ENCODE measurements around the gene TNRC6C.
"Not testable (repeated sequence)": the region's sequence is repeated elsewhere in the genome, so short reads cannot be mapped to it uniquely, and the experiment has no call there.

TNRC6C gene

DNA sequence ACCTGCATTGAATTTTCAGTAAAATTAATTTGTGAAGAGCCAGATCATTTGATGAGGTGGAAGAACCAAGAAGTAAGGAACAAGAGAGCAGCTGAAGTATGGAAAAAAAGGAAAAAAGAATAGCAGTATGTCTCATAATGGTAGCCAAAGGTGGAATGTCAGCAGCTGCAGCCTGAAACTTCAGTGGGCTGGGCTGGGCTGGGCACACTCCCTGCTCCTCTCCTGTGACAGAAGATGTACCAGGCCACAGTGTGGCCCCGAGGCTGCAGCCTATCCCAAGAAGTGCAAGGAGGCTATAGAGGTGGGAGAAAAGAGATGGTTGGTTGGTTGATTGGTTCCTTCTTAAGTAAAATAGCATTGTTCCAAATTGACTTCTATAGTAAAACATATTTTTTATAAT is 84.5 kb downstream of the TNRC6C start:
- no peak for DNase-seq (ENCODE audit: low read depth, low spot score)

DNA sequence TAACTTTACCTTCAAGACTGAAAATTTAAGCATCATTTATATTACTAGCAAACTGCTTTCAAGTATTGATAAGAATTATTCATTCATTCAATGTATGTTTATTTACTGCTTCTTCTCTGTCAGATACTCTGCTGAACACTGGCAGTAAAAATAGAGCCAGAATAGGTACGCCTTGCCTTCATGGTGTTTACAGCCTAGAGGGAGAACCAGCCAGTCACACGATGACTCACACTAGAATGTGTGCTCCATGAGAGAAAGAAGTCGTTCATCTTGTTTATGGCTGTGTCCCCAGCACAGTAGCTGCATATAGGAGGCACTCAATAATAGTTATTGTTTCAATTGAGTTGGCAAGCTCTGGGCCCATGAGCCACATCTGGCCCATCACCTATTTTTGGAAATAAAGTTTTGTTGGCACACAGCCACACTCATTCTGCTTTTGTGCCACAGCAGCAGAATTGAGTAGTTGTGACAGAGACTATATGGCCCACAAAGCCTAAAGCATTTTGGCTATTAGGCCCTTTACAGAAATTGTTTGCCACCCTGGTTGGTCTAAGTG is 85.9 kb downstream of the TNRC6C start:
- DNase-seq (ENCODE audit: low read depth, low spot score), result no peak

DNA sequence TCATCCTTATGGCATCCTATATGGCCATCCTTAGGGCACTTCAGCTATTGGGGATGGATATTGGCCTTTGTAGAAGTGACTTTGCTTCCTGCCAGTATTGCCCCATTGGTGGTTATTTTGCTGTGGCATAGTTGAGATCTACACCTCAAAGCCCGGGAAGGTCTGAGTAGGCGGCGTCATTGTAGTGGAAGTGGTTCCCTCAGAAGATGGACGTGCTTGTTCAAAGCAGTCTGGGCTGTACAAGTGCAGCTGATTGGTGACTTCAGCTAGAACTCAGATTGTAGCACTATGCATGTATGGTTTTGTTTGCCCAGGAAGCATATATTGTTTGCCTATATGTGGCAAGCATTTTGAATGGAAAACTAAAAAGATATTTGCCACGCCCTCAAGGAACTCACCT is 86.8 kb downstream of the TNRC6C start:
- DNase-seq (ENCODE audit: low read depth, low spot score), result no peak

DNA sequence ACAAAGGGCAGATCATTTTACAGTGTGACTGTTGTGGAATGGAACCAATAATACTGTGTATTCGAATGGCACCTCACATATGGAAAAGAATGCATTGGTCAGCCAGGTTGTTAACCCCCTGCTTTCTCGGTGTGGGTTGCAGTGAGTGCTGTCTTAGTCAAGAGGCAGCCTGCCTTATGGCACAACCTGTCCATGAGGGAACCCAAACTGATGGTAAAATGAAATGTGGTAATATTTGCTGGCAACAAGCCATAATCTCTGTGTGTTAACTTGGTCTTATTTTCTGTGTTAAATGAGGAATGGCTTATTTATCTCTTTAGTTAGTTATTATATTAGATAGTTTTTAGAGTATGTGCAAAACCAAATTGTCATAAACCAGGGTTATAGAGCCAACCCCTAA is 88.4 kb downstream of the TNRC6C start:
- no peak for DNase-seq (ENCODE audit: low read depth, low spot score)

DNA sequence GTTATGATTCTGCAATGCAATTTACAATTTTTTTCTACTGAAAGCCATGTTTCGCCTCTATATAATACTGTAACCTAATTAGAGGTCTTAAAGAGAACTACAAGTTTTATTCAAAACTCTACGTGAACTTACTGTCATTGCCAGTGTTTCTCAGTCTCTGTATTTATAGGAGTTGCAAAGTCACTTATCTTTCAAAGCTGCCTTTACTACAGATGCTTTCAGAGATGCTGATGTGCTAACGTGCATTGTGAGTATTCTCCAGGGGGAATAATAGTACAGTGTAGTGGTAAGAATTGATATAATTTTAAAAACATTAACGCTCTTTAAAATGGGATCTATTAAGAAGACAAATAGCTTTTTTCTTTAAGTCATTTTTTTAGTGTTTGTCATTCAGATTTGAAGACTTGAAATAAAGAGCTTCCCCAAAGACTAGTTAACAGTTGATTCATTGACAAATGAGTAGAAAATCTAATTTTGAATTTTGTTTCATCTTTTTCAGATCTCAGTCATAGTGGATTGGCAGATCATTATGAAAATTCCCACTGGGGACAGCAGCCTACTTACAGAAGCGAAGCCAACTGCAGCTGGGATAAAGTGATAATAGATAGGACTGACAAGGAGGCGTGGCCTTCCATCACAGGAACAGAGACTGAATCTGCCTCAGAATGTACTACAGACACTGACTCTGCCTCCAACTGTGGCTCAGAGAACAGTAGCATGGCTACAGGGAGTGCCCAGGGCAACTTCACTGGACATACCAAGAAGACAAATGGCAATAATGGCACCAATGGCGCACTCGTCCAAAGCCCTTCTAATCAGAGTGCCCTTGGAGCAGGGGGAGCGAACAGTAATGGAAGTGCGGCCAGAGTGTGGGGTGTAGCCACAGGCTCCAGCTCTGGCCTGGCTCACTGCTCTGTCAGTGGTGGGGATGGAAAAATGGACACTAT is 90.1 kb downstream of the TNRC6C start:
- no peak for DNase-seq (ENCODE audit: low read depth, low spot score)

DNA sequence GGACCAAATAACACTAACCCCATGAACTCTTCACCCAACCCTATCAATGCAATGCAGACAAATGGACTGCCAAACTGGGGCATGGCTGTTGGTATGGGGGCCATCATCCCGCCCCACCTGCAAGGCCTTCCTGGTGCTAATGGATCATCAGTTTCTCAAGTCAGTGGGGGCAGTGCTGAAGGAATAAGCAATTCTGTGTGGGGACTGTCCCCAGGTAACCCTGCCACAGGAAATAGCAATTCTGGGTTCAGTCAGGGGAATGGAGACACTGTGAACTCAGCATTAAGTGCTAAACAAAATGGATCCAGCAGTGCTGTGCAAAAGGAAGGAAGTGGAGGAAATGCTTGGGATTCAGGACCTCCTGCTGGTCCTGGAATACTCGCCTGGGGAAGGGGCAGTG is 91.1 kb downstream of the TNRC6C start:
- DNase-seq (ENCODE audit: low read depth, low spot score), result no peak

DNA sequence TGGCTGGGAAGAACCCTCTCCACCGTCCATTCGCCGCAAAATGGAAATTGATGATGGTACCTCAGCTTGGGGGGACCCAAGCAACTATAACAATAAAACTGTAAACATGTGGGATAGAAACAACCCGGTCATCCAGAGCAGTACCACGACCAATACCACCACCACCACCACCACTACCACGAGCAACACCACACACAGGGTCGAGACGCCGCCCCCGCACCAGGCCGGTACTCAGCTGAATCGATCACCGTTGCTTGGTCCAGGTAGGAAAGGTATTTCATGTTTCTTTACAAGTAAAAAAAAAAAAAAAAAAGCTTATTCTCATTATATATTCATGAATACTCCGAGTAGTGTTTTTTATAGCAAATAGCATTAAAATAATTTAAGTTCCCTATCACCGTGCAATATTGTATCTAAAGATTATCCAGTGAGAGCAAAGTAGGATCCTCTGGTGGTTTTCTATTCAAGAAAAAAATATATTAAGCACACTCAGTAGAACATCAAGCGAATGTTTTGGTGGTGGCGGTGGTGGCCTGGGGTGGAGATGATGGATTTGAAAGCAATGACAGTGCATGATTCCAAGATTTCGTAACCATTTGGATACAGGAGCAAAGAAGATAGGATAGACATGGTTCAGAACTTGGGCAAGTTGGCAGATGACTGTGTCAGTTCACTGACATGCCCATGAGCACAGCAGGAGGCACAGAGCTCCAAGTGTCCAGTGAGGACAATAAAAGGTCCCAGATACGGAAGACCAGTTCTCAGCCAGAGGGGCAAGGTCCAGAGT is 92.9 kb downstream of the TNRC6C start:
- no peak for DNase-seq (ENCODE audit: low read depth, low spot score)

DNA sequence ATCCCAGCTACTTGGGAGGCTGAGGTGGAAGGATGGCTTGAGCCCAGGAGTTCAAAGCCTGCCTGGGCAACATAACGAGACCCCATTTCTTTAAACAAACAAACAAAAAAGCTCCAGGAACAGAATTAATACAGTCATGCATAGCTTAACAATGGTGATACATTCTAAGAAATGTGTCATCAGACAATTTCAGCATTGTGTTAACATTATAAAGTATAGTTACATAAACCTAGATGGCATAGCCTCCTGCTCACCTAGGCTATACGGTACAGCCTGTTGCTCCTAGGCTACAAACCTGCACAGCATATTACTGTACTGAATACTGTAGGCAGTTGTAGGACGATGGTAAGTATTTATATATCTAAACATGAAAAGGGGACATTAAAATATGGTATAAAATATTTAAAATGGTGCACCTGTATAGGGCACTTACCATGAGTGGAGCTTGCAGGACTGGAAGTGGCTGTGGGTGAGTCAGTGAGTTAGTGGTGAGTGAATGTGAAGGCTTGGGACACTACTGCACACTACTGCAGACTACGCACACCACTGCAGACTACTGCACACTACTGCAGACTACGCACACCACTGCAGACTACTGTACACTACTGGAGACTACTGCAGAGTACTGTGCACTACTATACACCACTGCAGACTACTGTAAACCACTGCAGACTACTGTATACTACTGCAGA is 95.4 kb downstream of the TNRC6C start:
- no peak for DNase-seq (ENCODE audit: low read depth, low spot score)

DNA sequence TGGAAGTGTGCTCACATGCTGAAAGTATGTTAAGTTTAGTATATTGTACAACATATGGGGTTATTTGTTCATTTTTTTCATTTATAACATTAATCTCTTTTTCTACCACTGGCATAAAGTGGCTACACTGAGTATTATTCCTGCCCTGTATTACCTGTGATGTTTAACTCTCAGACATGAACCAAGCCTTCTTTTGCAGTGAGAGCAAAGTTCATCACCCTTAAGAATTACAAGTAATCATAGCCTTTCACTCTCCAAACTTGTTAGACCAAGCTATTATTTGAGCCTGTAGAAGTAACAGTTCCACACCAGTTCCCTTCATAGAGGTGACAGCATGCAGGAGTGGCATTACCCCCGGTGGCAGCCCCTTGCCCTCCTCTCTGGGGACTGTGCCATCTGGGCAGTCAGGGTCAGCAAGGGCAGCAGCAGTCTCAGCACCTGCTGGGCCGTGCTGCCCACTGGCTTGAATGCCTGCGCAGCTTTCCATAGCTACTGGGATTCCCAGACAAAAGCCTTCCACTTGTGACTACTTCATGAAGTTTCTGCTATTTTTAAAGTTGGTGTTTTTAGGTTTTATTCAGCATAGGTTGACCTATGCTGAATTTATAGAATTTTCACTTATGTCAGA is 98.7 kb downstream of the TNRC6C start:
- no peak for DNase-seq (ENCODE audit: low read depth, low spot score)

DNA sequence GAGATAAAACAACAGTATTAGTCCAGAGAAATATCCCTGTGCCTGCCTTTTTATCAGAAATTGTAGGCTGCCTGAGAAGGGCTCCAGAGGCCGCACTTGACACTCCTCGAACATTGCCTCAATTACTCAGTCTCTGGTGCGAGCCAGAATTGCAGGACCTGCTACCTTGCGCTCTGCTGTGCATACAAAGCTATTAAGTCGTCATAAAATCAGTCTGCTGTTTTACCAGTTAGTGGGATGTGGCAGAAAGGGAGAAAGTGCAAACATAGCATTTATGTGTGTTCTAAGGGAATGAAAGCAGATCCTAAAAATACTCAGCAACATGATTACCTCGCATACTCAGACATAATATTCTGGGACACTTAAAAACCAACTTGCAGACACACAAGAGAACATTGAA is 99.5 kb downstream of the TNRC6C start:
- DNase-seq (ENCODE audit: low read depth, low spot score), result no peak

DNA sequence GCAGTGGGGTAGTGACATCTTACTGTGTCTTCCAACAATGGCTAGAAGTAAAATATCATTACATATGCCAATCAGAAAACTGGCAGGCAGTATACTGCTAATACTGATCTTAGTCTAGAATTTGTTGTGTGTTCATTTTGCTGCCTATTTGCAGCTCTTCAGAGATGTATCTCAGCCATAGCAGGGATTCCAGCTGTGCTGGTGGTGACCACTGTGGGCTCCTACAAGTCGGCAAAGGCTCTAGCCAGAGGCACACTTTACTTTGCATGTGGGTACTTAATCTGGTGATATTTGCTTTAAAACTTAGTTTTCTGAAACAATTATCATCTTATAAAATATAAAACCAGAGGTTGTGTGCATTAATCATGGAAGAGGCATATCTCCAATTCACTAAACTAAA is 100.1 kb downstream of the TNRC6C start:
- no peak for DNase-seq (ENCODE audit: low read depth, low spot score)

DNA sequence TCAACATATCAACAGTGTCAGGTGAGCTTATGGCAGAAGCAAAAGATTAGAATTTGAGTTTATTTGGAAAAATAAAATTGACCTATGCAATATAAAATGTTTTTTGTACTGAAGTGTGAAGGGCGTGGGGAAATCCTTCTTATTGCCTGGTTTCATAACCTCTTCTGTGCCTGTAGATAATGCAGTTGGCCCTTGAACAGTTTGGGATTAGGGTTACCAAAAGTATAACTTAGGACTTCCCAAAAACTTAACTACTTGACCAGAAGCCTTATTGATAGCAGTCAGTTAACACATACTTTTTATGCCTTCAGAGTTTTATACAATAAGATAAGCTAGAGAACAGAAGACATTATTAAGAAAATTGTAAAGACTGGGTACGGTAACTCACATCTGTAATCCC is 104.1 kb downstream of the TNRC6C start:
- DNase-seq (ENCODE audit: low read depth, low spot score), result no peak

DNA sequence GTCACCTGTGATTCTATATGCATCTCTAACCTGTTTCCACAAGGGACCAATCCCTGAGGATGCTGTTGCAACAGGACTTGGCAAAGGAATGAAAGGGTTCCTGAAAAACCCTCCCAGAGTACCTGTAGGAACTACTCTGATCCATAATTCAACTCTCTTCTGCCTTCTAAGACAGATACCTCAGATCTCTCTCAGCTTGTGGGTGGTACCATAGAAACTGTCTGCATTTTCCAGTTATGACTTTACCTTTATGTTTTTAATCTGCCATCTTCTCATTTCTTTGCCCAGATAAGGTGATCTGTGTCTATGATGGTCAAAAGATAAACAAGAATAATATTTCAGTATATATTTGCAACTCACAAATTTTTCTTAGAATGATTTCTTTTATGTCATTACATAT is 105.0 kb downstream of the TNRC6C start:
- no peak for DNase-seq (ENCODE audit: low read depth, low spot score)

DNA sequence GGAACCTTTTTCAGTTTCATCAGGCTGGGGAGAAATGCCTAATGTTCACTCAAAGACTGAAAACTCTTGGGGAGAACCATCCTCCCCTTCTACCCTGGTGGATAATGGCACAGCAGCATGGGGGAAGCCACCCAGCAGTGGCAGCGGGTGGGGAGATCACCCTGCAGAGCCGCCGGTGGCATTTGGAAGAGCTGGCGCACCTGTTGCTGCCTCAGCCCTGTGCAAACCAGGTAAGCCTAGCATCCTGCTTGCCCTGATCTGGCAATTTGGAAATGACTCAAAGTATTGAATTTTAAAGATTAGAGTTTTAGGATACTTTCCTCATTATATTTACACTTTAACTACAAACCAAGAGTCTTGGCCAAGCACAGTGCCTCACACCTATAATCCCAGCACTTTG is 106.2 kb downstream of the TNRC6C start:
- DNase-seq (ENCODE audit: low read depth, low spot score), result no peak

DNA sequence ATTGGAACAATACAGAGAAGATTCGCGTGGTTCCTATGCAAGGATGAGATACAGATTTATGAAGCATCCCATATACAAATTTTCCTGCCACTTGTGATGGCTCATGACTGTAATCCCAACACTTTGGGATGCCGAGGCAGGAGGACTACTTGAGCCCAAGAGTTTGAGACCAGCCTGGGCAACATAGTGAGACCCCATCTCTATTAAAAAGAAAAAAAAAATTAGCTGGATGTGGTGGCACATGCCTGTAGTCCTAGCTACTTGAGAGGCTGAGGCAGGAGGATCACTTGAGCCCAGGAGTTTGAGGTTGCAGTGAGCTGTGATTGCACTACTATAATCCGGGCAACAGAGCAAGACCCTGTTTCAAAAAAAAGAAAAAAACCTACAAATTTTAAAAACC is 108.5 kb downstream of the TNRC6C start:
- not testable (repeated sequence) for DNase-seq (ENCODE audit: low read depth, low spot score)

DNA sequence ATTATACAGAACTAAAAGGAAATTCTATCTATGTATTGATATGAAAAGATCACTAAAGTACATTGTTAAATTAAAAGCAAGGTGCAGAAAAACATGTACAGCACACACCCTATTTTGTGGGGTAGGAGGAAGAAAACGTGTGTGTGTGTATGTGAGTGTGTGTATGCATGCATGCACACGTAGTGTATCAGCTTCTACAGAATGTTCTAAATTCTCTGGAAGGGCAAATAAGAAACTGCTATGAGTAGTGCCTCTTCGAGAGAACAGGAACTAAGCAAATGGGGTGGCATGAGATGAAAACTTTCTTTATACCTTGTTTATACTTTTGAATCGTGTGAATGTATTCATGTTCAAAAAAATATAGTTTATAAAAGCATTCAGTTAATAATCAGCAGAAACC is 111.2 kb downstream of the TNRC6C start:
- no peak for DNase-seq (ENCODE audit: low read depth, low spot score)

DNA sequence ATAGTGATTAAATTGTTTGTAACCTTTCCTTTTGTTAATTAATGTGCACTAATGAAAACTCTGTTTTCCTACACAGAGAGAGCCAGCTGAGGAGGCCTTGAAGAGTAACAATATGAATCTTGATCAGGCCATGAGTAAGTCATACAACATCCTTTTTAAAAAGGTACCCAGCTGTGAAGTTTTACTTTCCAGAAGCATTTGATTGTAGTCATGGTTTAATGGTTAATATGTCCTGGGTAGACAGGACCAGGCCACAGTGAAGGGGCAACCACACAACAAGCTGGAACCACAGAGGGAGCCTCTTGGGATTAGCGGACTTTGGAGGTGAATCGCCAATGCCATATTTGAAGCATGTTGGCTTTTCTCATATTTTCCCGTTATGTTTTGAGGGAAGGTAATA is 114.5 kb downstream of the TNRC6C start:
- DNase-seq (ENCODE audit: low read depth, low spot score), result no peak

DNA sequence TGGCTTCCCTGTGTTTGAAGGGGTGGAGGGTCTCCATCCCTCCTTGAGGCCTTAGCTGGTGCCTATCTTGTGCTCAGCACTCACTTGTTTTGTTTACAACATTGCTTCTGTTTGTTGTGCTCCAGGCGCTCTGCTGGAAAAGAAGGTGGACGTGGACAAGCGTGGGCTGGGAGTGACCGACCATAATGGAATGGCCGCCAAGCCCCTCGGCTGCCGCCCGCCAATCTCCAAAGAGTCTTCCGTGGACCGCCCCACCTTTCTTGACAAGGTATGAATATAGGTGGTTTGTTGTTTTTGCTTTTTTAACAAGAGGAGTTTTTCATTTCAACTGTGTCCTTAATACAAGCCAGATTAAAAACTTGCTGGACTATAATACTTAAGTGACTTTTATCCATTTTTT is 116.5 kb downstream of the TNRC6C start:
- no peak for DNase-seq (ENCODE audit: low read depth, low spot score)

DNA sequence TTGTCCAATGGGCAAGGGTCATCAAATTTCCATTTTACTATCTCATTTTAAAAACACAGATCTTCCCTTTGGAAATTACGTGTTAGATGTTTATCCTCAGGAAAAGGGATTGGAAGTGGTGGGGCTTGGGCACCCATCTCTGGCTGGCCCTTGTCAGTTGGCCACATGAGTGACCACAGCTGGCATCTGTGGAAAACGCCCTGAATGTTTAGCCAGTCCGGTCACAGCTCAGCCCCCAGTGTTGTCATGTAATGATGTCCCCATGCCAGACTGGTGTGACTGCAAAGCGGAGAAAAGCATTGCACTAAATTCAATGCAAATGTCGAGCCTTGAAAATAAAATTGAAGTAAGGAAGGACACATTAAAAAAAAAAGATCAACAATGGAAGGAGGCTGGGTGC is 117.0 kb downstream of the TNRC6C start:
- DNase-seq (ENCODE audit: low read depth, low spot score), result no peak

DNA sequence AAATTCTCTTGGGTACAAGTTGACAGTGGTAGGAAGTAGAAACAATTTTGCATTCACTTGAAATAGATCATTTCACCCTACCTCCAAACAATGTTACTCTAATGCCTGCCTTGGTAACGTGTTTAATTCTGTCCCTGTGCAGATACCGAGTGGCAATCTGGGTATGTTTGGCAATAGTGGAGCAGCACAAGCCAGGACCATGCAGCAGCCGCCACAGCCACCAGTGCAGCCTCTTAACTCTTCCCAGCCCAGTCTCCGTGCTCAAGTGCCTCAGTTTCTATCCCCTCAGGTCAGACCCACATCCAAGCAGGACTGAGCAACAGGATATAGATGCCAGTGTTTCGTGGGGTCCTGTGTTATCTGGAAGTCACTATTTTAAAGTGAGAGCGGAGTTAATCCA is 120.8 kb downstream of the TNRC6C start:
- no peak for DNase-seq (ENCODE audit: low read depth, low spot score)

DNA sequence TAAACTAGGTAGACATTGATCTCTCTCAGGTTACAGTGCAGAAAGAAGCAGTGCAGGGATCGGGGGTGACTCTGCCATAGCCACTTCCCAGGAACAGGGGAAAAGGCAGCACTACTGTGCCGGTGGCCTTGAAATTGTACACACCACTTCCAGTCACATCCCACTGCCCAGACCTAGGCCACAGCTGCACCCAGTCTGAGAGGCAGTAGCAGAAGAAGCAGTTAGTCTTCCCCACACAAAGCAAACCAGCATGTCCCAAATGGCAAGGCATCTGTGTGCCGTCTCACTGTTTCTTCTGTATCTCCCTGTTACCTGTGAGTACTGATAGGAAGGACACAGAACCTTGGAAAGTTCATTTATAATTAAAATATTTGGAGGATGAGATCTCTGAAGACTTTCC is 123.0 kb downstream of the TNRC6C start:
- DNase-seq (ENCODE audit: low read depth, low spot score), result no peak

Measured in activated CD4-positive, CD25-positive, alpha-beta regulatory T cell treated with anti-CD3 and anti-CD28 coated beads, Interleukin-2, amount 50 U/mL, for 16 hours (primary cell).